Keratinocyte (primary cell): ENCODE results near the gene CACNA1C. TPM values are rescaled to one million over a fixed set of nuclear protein-coding genes. Genes with fewer than 3 reads are reported as not detected.

Experiments
- DNase-seq: peaks from one replicate; pipeline ENCODE4 v3.0.0-alpha.2; 2011; ENCODE audit warnings: low read depth, missing footprints, low spot score
- FAIRE-seq: peaks from 2 replicates; lab custom pipeline; 2011; peaks lifted over from hg19 to GRCh38; lab: Jason Lieb, UNC
- H2AFZ ChIP-seq: 2 replicates; pipeline ENCODE4 v1.6.0; 2012; ENCODE audit warnings: low read length, control low read depth, inconsistent platforms; ENCODE audit not compliant: control insufficient read depth
- H3K27ac ChIP-seq: 2 replicates; pipeline ENCODE4 v1.5.1; 2011; ENCODE audit warnings: low read length; ENCODE audit not compliant: control insufficient read depth, insufficient read depth
- H3K27me3 ChIP-seq: 3 replicates; pipeline ENCODE4 v1.6.0; 2011; ENCODE audit warnings: low read length; ENCODE audit not compliant: control insufficient read depth, insufficient read depth; ENCODE audit errors: extremely low read depth
- H3K36me3 ChIP-seq, 2 experiments: 2 replicates in 1 of 2; 3 replicates in 1 of 2; pipeline ENCODE4 v1.5.1; 2011; ENCODE audit warnings: low read length in 2 of 2, mild to moderate bottlenecking in 1 of 2; ENCODE audit not compliant: control insufficient read depth in 2 of 2, insufficient read depth in 2 of 2; ENCODE audit errors: extremely low read depth in 1 of 2
- H3K4me1 ChIP-seq: 3 replicates; pipeline ENCODE4 v1.5.1; 2011; ENCODE audit warnings: low read length; ENCODE audit not compliant: control insufficient read depth, insufficient read depth; ENCODE audit errors: extremely low read depth
- H3K4me2 ChIP-seq: 3 replicates; pipeline ENCODE4 v1.6.0; 2011; ENCODE audit warnings: low read depth, low read length; ENCODE audit not compliant: control insufficient read depth, insufficient read depth; ENCODE audit errors: extremely low read depth
- H3K4me3 ChIP-seq, 3 experiments: fragments of 200-600 bp in 1 of 3; sonication (generic) in 1 of 3; 2 replicates in 2 of 3; 3 replicates in 1 of 3; pipeline ENCODE4 v1.5.1; 2011 to 2016; ENCODE audit warnings: low read length in 3 of 3, mild to moderate bottlenecking in 3 of 3, control low read depth in 2 of 3, inconsistent platforms in 1 of 3, low read depth in 1 of 3, mixed read lengths in 1 of 3, mixed run types in 1 of 3, moderate library complexity in 1 of 3; ENCODE audit not compliant: control insufficient read depth in 2 of 3, insufficient read depth in 2 of 3; ENCODE audit errors: extremely low read depth in 1 of 3
- H3K79me2 ChIP-seq: 2 replicates; pipeline ENCODE4 v1.6.0; 2012; ENCODE audit warnings: low read length; ENCODE audit not compliant: control insufficient read depth, insufficient read depth
- H3K9ac ChIP-seq: 3 replicates; pipeline ENCODE4 v1.6.0; 2011; ENCODE audit warnings: low read length; ENCODE audit not compliant: control insufficient read depth, insufficient read depth; ENCODE audit errors: extremely low read depth
- H3K9me1 ChIP-seq: 3 replicates; pipeline ENCODE4 v1.6.0; 2011; ENCODE audit warnings: low read length; ENCODE audit not compliant: control insufficient read depth, insufficient read depth; ENCODE audit errors: extremely low read depth
- H3K9me3 ChIP-seq: 2 replicates; pipeline ENCODE4 v1.5.1; 2012; ENCODE audit warnings: low read depth, low read length; ENCODE audit not compliant: control insufficient read depth
- H4K20me1 ChIP-seq: 3 replicates; pipeline ENCODE4 v1.6.0; 2011; ENCODE audit warnings: low read length; ENCODE audit not compliant: control insufficient read depth, insufficient read depth; ENCODE audit errors: extremely low read depth
- EZH2 ChIP-seq: IDR thresholded peaks from one replicate; pipeline ENCODE4 v1.6.1; 2012; ENCODE audit warnings: inconsistent platforms, mild to moderate bottlenecking, low read length, moderate library complexity
- dilution Hi-C: fragments of 300-500 bp; cut with MboI; formaldehyde crosslinking; loops from one replicate; pipeline ENCODE4 v1.7.0; 2020; ENCODE audit warnings: low sequenced_read_pairs; ENCODE audit not compliant: extremely low pct_ligation_motif_present
- polyA plus RNA-seq, 5 experiments: library from polyadenylated mRNA; depleted of rRNA in 3 of 5; stranded (reverse) in 3 of 5; stranded (forward) in 1 of 5; unstranded in 1 of 5; fragments of >200 nt; gene quantifications; 1 replicate in 1 of 5; 2 replicates in 3 of 5; 3 replicates in 1 of 5; pipeline versions ENCODE4 v1.2.1 to v1.2.3, GENCODE V29; 2011 to 2012; ENCODE audit warnings: missing spikeins in 2 of 5, low read depth in 1 of 5, low replicate concordance in 1 of 5
- TF ChIP-seq, protein P1 (sequence below), 3 experiments: IDR thresholded peaks in 1 of 3; conservative IDR thresholded peaks in 1 of 3; optimal IDR thresholded peaks in 1 of 3; 2 replicates in 2 of 3; 3 replicates in 1 of 3; pipeline versions ENCODE3 to v1.5.1; 2011; ENCODE audit warnings: low read length in 3 of 3, mild to moderate bottlenecking in 3 of 3, moderate library complexity in 2 of 3, control low read depth in 1 of 3, inconsistent platforms in 1 of 3; ENCODE audit not compliant: insufficient read depth in 2 of 3; ENCODE audit errors: extremely low read depth in 1 of 3

Gene CACNA1C
- polyA plus RNA-seq, 1 donor (not counting 4 experiments of a cell fraction or from before 2014, with no cell fraction given): not detected

DNA sequence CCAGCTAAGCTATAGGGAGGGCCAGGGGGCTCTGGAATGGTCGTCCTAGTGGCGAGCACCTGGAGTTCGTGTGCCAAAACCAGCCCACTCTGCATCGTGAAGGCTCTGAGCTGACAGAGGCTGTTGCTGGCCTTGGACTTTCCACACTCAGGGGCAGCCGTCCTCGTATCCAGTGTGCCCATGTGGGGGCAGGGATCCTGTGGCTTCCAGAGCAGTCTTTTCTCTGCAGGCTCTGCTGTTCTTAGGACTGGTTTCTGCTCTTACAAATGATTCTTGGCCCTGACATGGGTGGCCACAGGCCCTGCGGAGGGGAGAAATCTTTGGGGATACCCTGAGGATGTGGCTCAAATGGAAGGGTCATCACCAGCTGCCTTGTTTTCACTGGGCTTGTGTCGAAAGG, 564.6 kb downstream of the CACNA1C start:
- H3K4me2 ChIP-seq: no peak overlapping the region
- peaks cover 9% of the 10 kb centered on the region for H3K27me3 ChIP-seq
- dilution Hi-C loops: no loop called here
- H3K27ac ChIP-seq: no peak overlapping the region
- DNase-seq: no peak
- no peak for FAIRE-seq
- no peaks in the 10 kb centered on the region for H4K20me1 ChIP-seq
- no peaks in the 10 kb centered on the region for H3K36me3 ChIP-seq
- H3K9me3 ChIP-seq: no peaks in the 10 kb centered on the region
- H2AFZ ChIP-seq: no peak overlapping the region
- H3K9me1 ChIP-seq: no peaks in the 10 kb centered on the region
- H3K4me3 ChIP-seq: no peak overlapping the region
- no peaks in the 10 kb centered on the region for H3K79me2 ChIP-seq
- H3K9ac ChIP-seq: no peak overlapping the region
- no peaks in the 10 kb centered on the region for H3K4me1 ChIP-seq
- TF ChIP-seq, protein P1, sequence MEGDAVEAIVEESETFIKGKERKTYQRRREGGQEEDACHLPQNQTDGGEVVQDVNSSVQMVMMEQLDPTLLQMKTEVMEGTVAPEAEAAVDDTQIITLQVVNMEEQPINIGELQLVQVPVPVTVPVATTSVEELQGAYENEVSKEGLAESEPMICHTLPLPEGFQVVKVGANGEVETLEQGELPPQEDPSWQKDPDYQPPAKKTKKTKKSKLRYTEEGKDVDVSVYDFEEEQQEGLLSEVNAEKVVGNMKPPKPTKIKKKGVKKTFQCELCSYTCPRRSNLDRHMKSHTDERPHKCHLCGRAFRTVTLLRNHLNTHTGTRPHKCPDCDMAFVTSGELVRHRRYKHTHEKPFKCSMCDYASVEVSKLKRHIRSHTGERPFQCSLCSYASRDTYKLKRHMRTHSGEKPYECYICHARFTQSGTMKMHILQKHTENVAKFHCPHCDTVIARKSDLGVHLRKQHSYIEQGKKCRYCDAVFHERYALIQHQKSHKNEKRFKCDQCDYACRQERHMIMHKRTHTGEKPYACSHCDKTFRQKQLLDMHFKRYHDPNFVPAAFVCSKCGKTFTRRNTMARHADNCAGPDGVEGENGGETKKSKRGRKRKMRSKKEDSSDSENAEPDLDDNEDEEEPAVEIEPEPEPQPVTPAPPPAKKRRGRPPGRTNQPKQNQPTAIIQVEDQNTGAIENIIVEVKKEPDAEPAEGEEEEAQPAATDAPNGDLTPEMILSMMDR (optimal IDR thresholded peaks at IDR 0.05 in 1 of 3, IDR thresholded peaks at IDR 0.05 in 1 of 3, conservative IDR thresholded peaks at IDR 0.05 in 1 of 3; ENCODE audit: extremely low read depth in 1 of 3, insufficient read depth in 2 of 3, low read length in 3 of 3): no peak
- no peak for TF ChIP-seq EZH2

DNA sequence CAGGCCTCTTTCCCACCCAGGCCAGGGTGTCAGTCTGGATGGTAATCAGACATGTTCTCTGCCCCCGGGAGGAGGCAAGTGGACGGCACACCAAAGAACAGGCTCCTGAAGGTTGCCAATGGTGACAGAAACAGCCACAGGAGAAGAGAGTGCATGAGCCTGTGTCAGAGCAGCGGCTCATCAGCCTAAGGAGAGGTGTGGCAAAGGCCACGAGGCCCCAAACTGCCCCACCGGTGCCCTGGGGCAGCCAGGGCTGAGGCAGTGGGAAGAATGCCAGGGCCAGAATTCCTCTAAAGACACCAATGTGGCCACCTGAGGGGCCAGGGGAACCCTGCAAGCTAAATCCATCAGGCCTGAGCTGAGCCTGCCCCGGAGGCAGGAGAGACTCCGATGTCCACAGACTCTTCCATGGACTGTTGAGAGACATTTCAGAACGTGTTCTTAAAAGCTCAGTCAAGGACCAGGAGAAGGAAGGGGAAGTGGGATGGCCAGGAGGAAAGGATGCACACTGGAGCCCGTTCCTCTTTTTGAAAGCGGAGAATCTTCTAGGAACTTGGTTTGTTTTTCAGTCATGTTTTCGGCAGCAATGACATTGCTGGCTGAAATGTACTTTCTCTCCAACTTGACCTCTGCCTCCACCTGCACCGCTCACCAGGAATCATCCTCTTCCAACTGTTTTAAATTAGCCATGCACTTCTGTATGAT, 565.7 kb downstream of the CACNA1C start:
- peaks cover 10% of the 10 kb centered on the region for H3K27me3 ChIP-seq
- H3K4me3 ChIP-seq: no peak overlapping the region
- no peaks in the 10 kb centered on the region for H3K36me3 ChIP-seq
- TF ChIP-seq, protein P1 (optimal IDR thresholded peaks at IDR 0.05 in 1 of 3, IDR thresholded peaks at IDR 0.05 in 1 of 3, conservative IDR thresholded peaks at IDR 0.05 in 1 of 3; ENCODE audit: extremely low read depth in 1 of 3, insufficient read depth in 2 of 3, low read length in 3 of 3): no peak
- TF ChIP-seq EZH2: no peak
- H3K4me1 ChIP-seq: no peaks in the 10 kb centered on the region
- no peak for DNase-seq
- H3K9me3 ChIP-seq: no peaks in the 10 kb centered on the region
- no peaks in the 10 kb centered on the region for H4K20me1 ChIP-seq
- dilution Hi-C loops: no loop called here
- no peaks in the 10 kb centered on the region for H3K79me2 ChIP-seq
- no peak overlapping the region for H3K4me2 ChIP-seq
- no peak for FAIRE-seq
- H3K27ac ChIP-seq: no peak overlapping the region
- no peak overlapping the region for H2AFZ ChIP-seq
- H3K9ac ChIP-seq: no peak overlapping the region
- H3K9me1 ChIP-seq: no peaks in the 10 kb centered on the region
